DMS53 (cell line): ENCODE data around the gene SNU13.
"Not testable (repeated sequence)": the region's sequence is repeated elsewhere in the genome, so short reads cannot be mapped to it uniquely, and the experiment has no call there.

Experiments used
- DNase-seq: peaks from one replicate; lab custom pipeline; 2025; lab: John Stamatoyannopoulos, UW

SNU13 gene

GRCh38 chr22:41681616-41682015 lies 7.1 kb downstream of the SNU13 start:
- DNase-seq = no peak

GRCh38 chr22:41676134-41676533 lies 12.5 kb downstream of the SNU13 start:
- no peak for DNase-seq

- DNase-seq = no peak
These were observed 13.8 kb downstream of the SNU13 start for GRCh38 chr22:41674846-41675340.

- DNase-seq = no peak
These were observed 15.7 kb downstream of the SNU13 start for GRCh38 chr22:41672780-41673509.

- DNase-seq = peak; percentile 87
These were observed 16.6 kb downstream of the SNU13 start for GRCh38 chr22:41672096-41672495.

- no peak for DNase-seq
These were observed 19.4 kb downstream of the SNU13 start for GRCh38 chr22:41668971-41669911.

- no peak for DNase-seq
These were observed 23.7 kb downstream of the SNU13 start for GRCh38 chr22:41664951-41665350.

GRCh38 chr22:41664490-41664889 lies 24.2 kb downstream of the SNU13 start:
- DNase-seq = no peak

GRCh38 chr22:41663594-41663993 lies 25.1 kb downstream of the SNU13 start:
- not testable (repeated sequence) for DNase-seq

- no peak for DNase-seq
These were observed 27.0 kb downstream of the SNU13 start for GRCh38 chr22:41661713-41662112.

GRCh38 chr22:41661088-41661487 lies 27.6 kb downstream of the SNU13 start:
- DNase-seq = no peak

GRCh38 chr22:41660416-41660815 lies 28.3 kb downstream of the SNU13 start:
- DNase-seq = no peak

GRCh38 chr22:41659941-41660340 lies 28.7 kb downstream of the SNU13 start:
- no peak for DNase-seq

- no peak for DNase-seq
These were observed 29.8 kb downstream of the SNU13 start for GRCh38 chr22:41658869-41659268.

GRCh38 chr22:41657709-41658108 lies 31.0 kb downstream of the SNU13 start:
- no peak for DNase-seq

GRCh38 chr22:41656556-41656955 lies 32.1 kb downstream of the SNU13 start:
- DNase-seq = no peak

- DNase-seq = peak; percentile 20
These were observed 34.3 kb downstream of the SNU13 start for GRCh38 chr22:41654322-41654721.

GRCh38 chr22:41650821-41651220 lies 37.8 kb downstream of the SNU13 start:
- DNase-seq = peak; percentile 18

- DNase-seq = no peak
These were observed 38.4 kb downstream of the SNU13 start for GRCh38 chr22:41650229-41650628.

- DNase-seq = no peak
These were observed 40.2 kb downstream of the SNU13 start for GRCh38 chr22:41648432-41648831.

- DNase-seq = no peak
These were observed 40.9 kb downstream of the SNU13 start for GRCh38 chr22:41647771-41648170.

GRCh38 chr22:41642331-41643110 lies 46.1 kb downstream of the SNU13 start:
- DNase-seq = no peak
